Duodenal mucosa (tissue), 2 donors: Measurements from ENCODE around the gene METRNL.
"Not testable (repeated sequence)": the region's sequence is repeated elsewhere in the genome, so short reads cannot be mapped to it uniquely, and the experiment has no call there.

ENCODE experiments used
- H3K27ac ChIP-seq: one replicate; pipeline ENCODE4 v1.7.0; 2013; ENCODE audit warnings: low read depth, low read length
- H3K27me3 ChIP-seq, 2 donors: one replicate each; pipeline ENCODE4 v1.7.0; 2013; ENCODE audit warnings: low read length in 2 of 2, control low read depth in 1 of 2; ENCODE audit not compliant: insufficient read depth in 2 of 2, control insufficient read depth in 1 of 2
- H3K36me3 ChIP-seq, 2 donors: one replicate each; pipeline ENCODE4 v1.7.0; 2013; ENCODE audit warnings: low read length in 2 of 2, control low read depth in 1 of 2; ENCODE audit not compliant: insufficient read depth in 2 of 2, control insufficient read depth in 1 of 2
- H3K4me1 ChIP-seq, 2 donors: one replicate each; pipeline ENCODE4 v1.7.0; 2013; ENCODE audit warnings: low read length in 2 of 2, control low read depth in 1 of 2; ENCODE audit not compliant: insufficient read depth in 2 of 2, control insufficient read depth in 1 of 2
- H3K4me3 ChIP-seq, 2 donors: one replicate each; pipeline ENCODE4 v1.7.0; 2013; ENCODE audit warnings: low read length in 2 of 2, low read depth in 1 of 2
- H3K9ac ChIP-seq, 2 donors: one replicate each; pipeline ENCODE4 v1.7.0; 2013; ENCODE audit warnings: low read length in 2 of 2, low read depth in 1 of 2
- H3K9me3 ChIP-seq, 2 donors: one replicate each; pipeline ENCODE4 v1.7.0; 2013; ENCODE audit warnings: low read length in 2 of 2, control low read depth in 1 of 2; ENCODE audit not compliant: control insufficient read depth in 1 of 2

Gene METRNL

DNA sequence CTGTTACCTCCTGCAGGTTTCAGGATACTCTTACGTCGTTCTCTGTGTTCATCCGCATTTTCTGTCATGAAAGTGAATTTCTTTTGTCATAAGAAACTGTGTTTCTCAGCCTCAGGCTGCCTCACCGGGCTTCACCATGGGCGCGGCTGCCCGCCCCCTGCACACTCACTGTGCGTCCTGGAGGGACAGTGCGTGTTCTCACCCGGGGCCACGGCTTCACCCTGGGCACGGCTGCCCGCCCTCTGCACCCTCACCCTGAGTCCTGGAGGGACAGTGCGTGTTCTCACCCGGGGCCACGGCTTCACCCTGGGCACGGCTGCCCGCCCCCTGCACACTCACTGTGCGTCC is 12.9 kb upstream of the METRNL start:
- peaks cover 0 to 13% of the 10 kb centered on the region in 2 donors for H3K4me1 ChIP-seq
- H3K27me3 ChIP-seq, H3K4me3 ChIP-seq, H3K9ac ChIP-seq, H3K9me3 ChIP-seq, H3K36me3 ChIP-seq, H3K27ac ChIP-seq: not testable (repeated sequence)

- Histone ChIP-seq H3K36me3 (no peaks in the 10 kb centered on the region), H3K27me3 (no peaks in the 10 kb centered on the region)
These were observed 12.2 kb upstream of the METRNL start for GRCh38 chr17:83067071-83067717.

GRCh38 chr17:83067718-83068261 is 11.6 kb upstream of the METRNL start:
- Histone ChIP-seq H3K27me3 (no peaks in the 10 kb centered on the region), H3K27ac (no peak overlapping the region), H3K36me3 (no peaks in the 10 kb centered on the region), H3K9me3 (no peaks in the 10 kb centered on the region), H3K4me1 (peaks cover 0 to 13% of the 10 kb centered on the region in 2 donors), H3K4me3 (no peak overlapping the region), H3K9ac (no peak overlapping the region)

More at GRCh38 chr17:83067071-83067717, 12.2 kb upstream of the METRNL start:
- Histone ChIP-seq H3K9ac (no peak overlapping the region), H3K27ac (no peak overlapping the region), H3K9me3 (no peaks in the 10 kb centered on the region), H3K4me1 (peaks cover 0 to 13% of the 10 kb centered on the region in 2 donors), H3K4me3 (no peak overlapping the region)

DNA sequence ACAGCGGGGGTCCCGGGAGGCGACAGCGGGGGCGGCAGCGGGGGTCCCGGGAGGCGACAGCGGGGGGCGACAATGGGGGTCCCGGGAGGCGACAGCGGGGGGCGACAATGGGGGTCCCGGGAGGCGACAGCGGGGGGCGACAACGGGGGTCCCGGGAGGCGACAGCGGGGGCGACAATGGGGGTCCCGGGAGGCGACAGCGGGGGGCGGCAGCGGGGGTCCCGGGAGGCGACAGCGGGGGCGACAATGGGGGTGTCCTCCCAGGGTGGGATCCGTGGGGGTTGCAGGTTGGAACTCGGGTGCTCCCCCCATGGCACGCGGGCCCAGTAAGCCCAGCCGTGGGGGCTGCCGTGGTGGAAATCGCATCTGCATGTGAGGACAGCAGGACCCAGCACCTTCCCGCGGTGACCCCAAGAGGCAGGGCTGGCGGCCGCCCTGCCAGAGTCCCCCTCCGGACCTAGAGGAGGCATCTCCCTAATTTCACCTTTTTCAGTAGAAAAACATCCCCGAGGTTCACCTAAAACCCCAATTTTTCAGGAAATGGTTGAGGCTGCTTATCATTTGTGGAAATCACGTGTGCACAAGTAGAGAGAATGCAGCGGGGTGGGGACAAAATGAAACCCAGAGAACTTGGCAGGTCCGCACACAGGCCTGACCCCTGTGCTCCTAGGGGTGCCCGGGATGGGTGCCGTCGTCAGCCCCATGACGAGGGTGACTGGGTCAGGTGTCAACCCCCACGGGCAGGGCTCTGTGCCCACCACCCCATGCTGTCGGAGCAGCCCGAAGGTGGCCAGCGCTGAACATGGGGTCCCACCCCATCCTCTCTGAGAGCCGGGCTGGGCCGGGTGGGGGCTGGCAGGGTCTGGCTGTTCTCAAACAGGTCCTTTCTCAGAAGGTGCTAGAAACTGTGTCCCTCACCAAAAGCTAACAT is 10.5 kb upstream of the METRNL start:
- Histone ChIP-seq H3K27ac (no peak overlapping the region), H3K36me3 (no peaks in the 10 kb centered on the region), H3K4me1 (peaks cover 4 to 20% of the 10 kb centered on the region in 2 donors), H3K4me3 (no peak overlapping the region), H3K9me3 (no peaks in the 10 kb centered on the region), H3K9ac (no peak overlapping the region), H3K27me3 (no peaks in the 10 kb centered on the region)

DNA sequence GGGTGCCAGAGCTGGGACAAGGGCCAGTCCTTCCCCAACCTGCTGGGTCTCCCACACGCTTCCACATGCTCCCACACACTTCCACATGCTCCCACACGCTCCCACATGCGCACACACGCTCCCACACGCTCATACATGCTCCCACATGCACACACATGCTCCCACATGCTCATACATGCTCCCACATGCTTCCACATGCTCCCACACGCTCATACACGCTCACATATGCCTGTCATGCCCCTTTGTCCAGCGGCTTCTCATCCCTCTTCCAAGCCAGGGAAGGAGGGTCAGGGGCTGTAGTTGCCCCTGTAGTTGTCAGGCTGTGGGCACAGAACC is 9.9 kb upstream of the METRNL start:
- no peak overlapping the region for H3K9ac ChIP-seq
- H3K27ac ChIP-seq, result no peak overlapping the region
- no peaks in the 10 kb centered on the region for H3K36me3 ChIP-seq
- peaks cover 4 to 20% of the 10 kb centered on the region in 2 donors for H3K4me1 ChIP-seq
- H3K4me3 ChIP-seq, result no peak overlapping the region
- peaks cover 0 to under 1% of the 10 kb centered on the region in 2 donors for H3K27me3 ChIP-seq
- no peaks in the 10 kb centered on the region for H3K9me3 ChIP-seq

- H3K36me3 ChIP-seq, result no peaks in the 10 kb centered on the region
- H3K27me3 ChIP-seq, result peaks cover 0 to 6% of the 10 kb centered on the region in 2 donors
- peaks cover 4 to 16% of the 10 kb centered on the region in 2 donors for H3K4me1 ChIP-seq
- no peak overlapping the region for H3K9ac ChIP-seq
- H3K27ac ChIP-seq, result no peak overlapping the region
- no peak overlapping the region for H3K4me3 ChIP-seq
- no peaks in the 10 kb centered on the region for H3K9me3 ChIP-seq
These were observed 9.3 kb upstream of the METRNL start for GRCh38 chr17:83069931-83070742.

GRCh38 chr17:83070800-83071341 is 8.5 kb upstream of the METRNL start:
- Histone ChIP-seq H3K4me3 (no peak overlapping the region), H3K36me3 (no peaks in the 10 kb centered on the region), H3K9ac (no peak overlapping the region), H3K27me3 (peaks cover 4 to 12% of the 10 kb centered on the region in 2 donors), H3K27ac (no peak overlapping the region), H3K9me3 (no peaks in the 10 kb centered on the region), H3K4me1 (peaks cover 4 to 16% of the 10 kb centered on the region in 2 donors)

GRCh38 chr17:83071365-83071764 is 8.0 kb upstream of the METRNL start:
- H3K4me1 ChIP-seq, result peaks cover 4 to 16% of the 10 kb centered on the region in 2 donors
- H3K27ac ChIP-seq, result no peak overlapping the region
- no peak overlapping the region for H3K9ac ChIP-seq
- no peaks in the 10 kb centered on the region for H3K9me3 ChIP-seq
- peaks cover 6 to 17% of the 10 kb centered on the region in 2 donors for H3K27me3 ChIP-seq
- H3K36me3 ChIP-seq, result no peaks in the 10 kb centered on the region
- H3K4me3 ChIP-seq, result no peak overlapping the region

DNA sequence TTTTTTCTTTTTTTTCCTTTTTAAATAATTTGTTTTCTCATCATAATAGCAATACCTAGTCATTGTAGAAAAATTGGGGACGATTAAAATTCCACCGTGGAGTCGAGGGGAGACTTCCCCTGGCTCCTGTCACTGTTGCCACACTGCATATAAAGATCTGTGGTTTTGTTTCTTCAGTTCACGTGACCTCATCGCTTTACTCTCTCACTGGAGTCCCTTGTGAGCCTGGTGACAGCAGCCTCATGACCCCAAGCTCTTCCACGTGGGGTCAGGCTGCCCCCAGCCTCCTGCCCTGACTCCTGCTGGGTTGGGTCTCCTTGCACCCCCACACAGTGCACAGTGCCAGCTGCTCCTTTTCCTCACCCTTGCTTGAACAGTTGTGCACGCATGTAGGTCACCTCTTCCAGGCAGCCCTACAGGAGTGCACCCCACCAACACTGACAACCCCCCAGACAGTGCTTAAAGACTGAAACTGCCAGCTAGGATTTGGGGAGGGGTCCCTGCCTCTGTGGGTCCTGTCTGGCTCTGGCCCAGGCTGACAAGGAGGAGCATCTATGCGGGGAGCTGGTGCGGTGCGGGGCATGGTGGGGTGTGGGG is 7.3 kb upstream of the METRNL start:
- H3K4me3 ChIP-seq, result no peak overlapping the region
- peaks cover 11 to 23% of the 10 kb centered on the region in 2 donors for H3K27me3 ChIP-seq
- H3K4me1 ChIP-seq, result peaks cover 4 to 16% of the 10 kb centered on the region in 2 donors
- H3K36me3 ChIP-seq, result no peaks in the 10 kb centered on the region
- H3K9me3 ChIP-seq, result no peaks in the 10 kb centered on the region
- H3K27ac ChIP-seq, result no peak overlapping the region
- H3K9ac ChIP-seq, result no peak overlapping the region
